HepG2 (cell line): ENCODE data around the gene SLF1. TPM values are rescaled to one million over a fixed set of nuclear protein-coding genes. Genes with fewer than 3 reads are reported as not detected.

Experiments used
- ARNT ChIP-seq: fragments of 450-650 bp; IDR thresholded peaks from 2 replicates; pipeline ENCODE4 v1.6.1; 2017
- ATF7-NPFF ChIP-seq: sonication (generic); formaldehyde crosslinking; IDR thresholded peaks from 2 replicates; pipeline ENCODE4 v1.8.1; 2023; ENCODE audit warnings: mild to moderate bottlenecking, low read depth, missing genetic modification reagents, moderate library complexity
- BHLHE40 ChIP-seq: IDR thresholded peaks from 2 replicates; pipeline ENCODE4 v1.6.1; 2011; ENCODE audit warnings: low read length, improper control_type of control experiment
- ELK4 ChIP-seq: sonication (generic); formaldehyde crosslinking; IDR thresholded peaks from 2 replicates; pipeline ENCODE4 v1.9.0; 2021; ENCODE audit warnings: missing genetic modification reagents, borderline replicate concordance
- GTF2F1 ChIP-seq: fragments of 150-350 bp; IDR thresholded peaks from 2 replicates; pipeline ENCODE4 v1.6.1; 2014; ENCODE audit warnings: low read length
- KDM3A ChIP-seq: IDR thresholded peaks from 2 replicates; pipeline ENCODE4 v1.6.1; 2018; ENCODE audit warnings: low read depth, missing compliant biosample characterization
- KLF16 ChIP-seq, 2 experiments: sonication (generic) in 1 of 2; formaldehyde crosslinking in 1 of 2; IDR thresholded peaks; 2 replicates each; pipeline versions ENCODE4 v1.6.1 to v1.8.0; 2016 to 2023; ENCODE audit warnings: missing genetic modification reagents in 2 of 2, missing compliant biosample characterization in 1 of 2
- MED13 ChIP-seq: sonication (generic); formaldehyde crosslinking; IDR thresholded peaks from 2 replicates; pipeline ENCODE4 v1.5.0; 2020; ENCODE audit warnings: missing genetic modification reagents
- NFIB ChIP-seq: sonication (generic); formaldehyde crosslinking; IDR thresholded peaks from 2 replicates; pipeline ENCODE4 v1.9.0; 2021; ENCODE audit warnings: missing genetic modification reagents, mild to moderate bottlenecking, borderline replicate concordance
- NR2F1 ChIP-seq, 2 experiments: fragments of 450-650 bp in 1 of 2; formaldehyde crosslinking in 1 of 2; IDR thresholded peaks; 2 replicates each; pipeline versions ENCODE4 v1.5.0 to v1.6.1; 2016 to 2020; ENCODE audit warnings: mild to moderate bottlenecking in 1 of 2, missing compliant biosample characterization in 1 of 2, missing genetic modification reagents in 1 of 2, moderate library complexity in 1 of 2
- RNF2 ChIP-seq: fragments of 450-650 bp; conservative IDR thresholded peaks from 2 replicates; pipeline ENCODE4 v1.6.1; 2016; ENCODE audit warnings: low read depth
- RORA ChIP-seq: sonication (generic); formaldehyde crosslinking; IDR thresholded peaks from 2 replicates; pipeline ENCODE4 v1.5.0; 2020; ENCODE audit warnings: mild to moderate bottlenecking, missing genetic modification reagents, moderate library complexity
- SPEN ChIP-seq: sonication (generic); formaldehyde crosslinking; IDR thresholded peaks from 2 replicates; pipeline ENCODE4 v1.5.1; 2020; ENCODE audit warnings: low read depth, mild to moderate bottlenecking, missing genetic modification reagents
- ZBTB7A ChIP-seq: sonication (generic); formaldehyde crosslinking; IDR thresholded peaks from 2 replicates; pipeline ENCODE4 v1.8.0; 2022; ENCODE audit warnings: mild to moderate bottlenecking, missing genetic modification reagents
- ZNF296 ChIP-seq: sonication (generic); formaldehyde crosslinking; conservative IDR thresholded peaks from 2 replicates; pipeline ENCODE4 v1.5.0; 2020; ENCODE audit warnings: mild to moderate bottlenecking, missing genetic modification reagents
- ZNF329 ChIP-seq: sonication (generic); formaldehyde crosslinking; IDR thresholded peaks from 2 replicates; pipeline ENCODE4 v1.9.0; 2021; ENCODE audit warnings: low read depth, mild to moderate bottlenecking, missing genetic modification reagents
- ZNF724P ChIP-seq: sonication (generic); formaldehyde crosslinking; IDR thresholded peaks from 2 replicates; pipeline ENCODE4 v1.8.0; 2022; ENCODE audit warnings: missing genetic modification reagents, borderline replicate concordance
- ZNF792 ChIP-seq: IDR thresholded peaks from 2 replicates; pipeline ENCODE4 v1.6.1; 2016
- ZNF878 ChIP-seq: sonication (generic); formaldehyde crosslinking; IDR thresholded peaks from 2 replicates; pipeline ENCODE4 v1.8.1; 2023; ENCODE audit warnings: mild to moderate bottlenecking, missing genetic modification reagents, moderate library complexity
- ZNF879 ChIP-seq: sonication (generic); formaldehyde crosslinking; IDR thresholded peaks from 2 replicates; pipeline ENCODE4 v1.8.1; 2023; ENCODE audit warnings: missing genetic modification reagents
- polyA plus RNA-seq, 8 experiments: library from polyadenylated mRNA; depleted of rRNA in 3 of 8; stranded (reverse) in 7 of 8; unstranded in 1 of 8; fragments of >200 nt; fragmentation: Illumina TruSeq in 4 of 8; extraction: Trizol in 4 of 8; gene quantifications; 2 replicates each; pipeline versions ENCODE4 v1.2.1 to v1.2.3, GENCODE V29; 2011 to 2016; ENCODE audit warnings: low read depth in 4 of 8, missing spikeins in 1 of 8, mixed read lengths in 1 of 8; ENCODE audit not compliant: insufficient read depth in 1 of 8
- total RNA-seq, 5 experiments: library from RNA; depleted of rRNA; stranded (reverse); fragments of >200 nt; fragmentation: Illumina TruSeq; extraction: Trizol; gene quantifications; 2 replicates each; pipeline ENCODE4 v1.2.3, GENCODE V29; 2016; ENCODE audit warnings: low read depth in 1 of 5
- TF ChIP-seq, protein P1 (sequence below): sonication (generic); formaldehyde crosslinking; IDR thresholded peaks from 2 replicates; pipeline ENCODE4 v1.4.0; 2020; ENCODE audit warnings: missing genetic modification reagents

The SLF1 gene
- total and polyA plus RNA-seq, 2 of the 13 experiments (the other 11 are each of a cell fraction or from before 2014, with no cell fraction given) = 2.1 to 9.1 TPM

DNA sequence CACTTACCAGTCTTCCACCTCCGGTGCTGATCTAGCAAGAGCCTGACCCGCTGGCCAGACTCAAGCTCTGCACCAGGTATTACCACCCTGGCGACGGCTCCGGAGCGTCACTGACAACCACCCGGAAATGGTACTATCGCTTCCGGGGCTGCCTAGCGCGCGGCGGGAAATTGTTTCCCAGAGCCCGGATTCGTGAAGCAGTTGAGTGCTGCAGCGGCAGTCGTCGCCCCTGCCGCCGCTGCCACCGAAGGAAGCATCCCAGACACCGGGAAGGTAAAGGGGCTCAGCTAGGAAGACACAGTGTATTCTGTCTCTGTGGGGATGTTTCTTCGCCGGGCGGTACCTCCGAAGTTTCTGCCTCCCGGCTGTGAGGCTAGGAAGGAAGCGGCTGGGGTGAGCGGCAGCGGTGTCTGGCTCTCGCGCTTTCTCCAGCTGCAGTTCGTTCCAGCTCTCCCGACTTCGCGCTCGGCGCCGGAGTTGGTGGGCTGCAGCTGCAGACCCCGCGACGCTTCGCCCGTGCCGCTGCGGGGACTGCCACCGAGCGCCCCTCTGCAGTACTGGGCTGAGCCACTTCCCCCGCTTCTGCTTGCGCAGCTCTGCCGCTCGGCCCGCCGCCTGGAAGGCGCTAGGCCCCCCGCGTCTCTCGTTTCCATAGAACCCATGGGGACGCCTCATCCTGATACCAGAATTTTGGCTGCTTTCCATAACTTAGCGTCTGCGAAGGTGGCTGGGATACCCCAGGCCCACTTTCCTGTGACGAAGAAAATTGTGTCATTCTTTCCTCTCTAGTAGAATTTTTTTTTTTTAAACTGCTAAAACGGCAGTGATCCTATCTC lies at the start of gene SLF1, which contains the start of gene KIAA0825 (continued):
- TF ChIP-seq ELK4 (CRISPR knock-in tag) (no peak), BHLHE40 (no peak), NR2F1 (CRISPR knock-in tag; IDR thresholded peaks at IDR 0.05) (no peak), MED13 (CRISPR knock-in tag) (peak; percentile 35; the same call in 1 of the 2 replicates), ARNT (no peak), KLF16 (CRISPR knock-in tag; IDR thresholded peaks at IDR 0.05) (peak in 1 of 2 experiments; percentile 65; a peak in 1 of 4 replicates), ZNF792 (no peak), RORA (CRISPR knock-in tag) (no peak), ZNF296 (CRISPR knock-in tag) (no peak), ZNF329 (CRISPR knock-in tag) (peak; percentile 61), ZBTB7A (CRISPR knock-in tag) (peak; percentile 55; the same call in 1 of the 2 replicates), ZNF879 (peak; percentile 29; the same call in 1 of the 2 replicates), ZNF878 (0 out of 2 replicates have a peak, but pooled peaks have one; percentile 56), NFIB (CRISPR knock-in tag) (no peak), SPEN (CRISPR knock-in tag) (peak; percentile 60; the same call in 1 of the 2 replicates), ATF7-NPFF (CRISPR knock-in tag) (0 out of 2 replicates have a peak, but pooled peaks have one; percentile 25), GTF2F1 (no peak), ZNF724P (CRISPR knock-in tag) (0 out of 2 replicates have a peak, but pooled peaks have one; percentile 72), RNF2 (0 out of 2 replicates have a peak, but pooled peaks have one; percentile 35), KDM3A (CRISPR knock-in tag) (no peak)
- TF ChIP-seq, protein P1, sequence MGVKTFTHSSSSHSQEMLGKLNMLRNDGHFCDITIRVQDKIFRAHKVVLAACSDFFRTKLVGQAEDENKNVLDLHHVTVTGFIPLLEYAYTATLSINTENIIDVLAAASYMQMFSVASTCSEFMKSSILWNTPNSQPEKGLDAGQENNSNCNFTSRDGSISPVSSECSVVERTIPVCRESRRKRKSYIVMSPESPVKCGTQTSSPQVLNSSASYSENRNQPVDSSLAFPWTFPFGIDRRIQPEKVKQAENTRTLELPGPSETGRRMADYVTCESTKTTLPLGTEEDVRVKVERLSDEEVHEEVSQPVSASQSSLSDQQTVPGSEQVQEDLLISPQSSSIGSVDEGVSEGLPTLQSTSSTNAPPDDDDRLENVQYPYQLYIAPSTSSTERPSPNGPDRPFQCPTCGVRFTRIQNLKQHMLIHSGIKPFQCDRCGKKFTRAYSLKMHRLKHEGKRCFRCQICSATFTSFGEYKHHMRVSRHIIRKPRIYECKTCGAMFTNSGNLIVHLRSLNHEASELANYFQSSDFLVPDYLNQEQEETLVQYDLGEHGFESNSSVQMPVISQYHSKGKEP (CRISPR knock-in tag) = 0 out of 2 replicates have a peak, but pooled peaks have one; percentile 49
